A673 (cell line): ENCODE data around the gene SMARCAL1.

ENCODE experiments used
- CTCF ChIP-seq: fragments of 300-800, 200-600 bp; sonication (generic); conservative IDR thresholded peaks from 2 replicates; pipeline ENCODE4 v1.5.1; 2017; ENCODE audit warnings: low read depth, mild to moderate bottlenecking, antibody characterized with exemption, low read length, moderate library complexity, mixed read lengths
- EZH2 ChIP-seq: fragments of 200-600 bp; sonication (generic); IDR thresholded peaks from 2 replicates; pipeline ENCODE4 v1.6.1; 2017; ENCODE audit warnings: borderline replicate concordance, low read depth, mild to moderate bottlenecking, mixed read lengths, antibody characterized with exemption, low read length; ENCODE audit not compliant: poor library complexity, severe bottlenecking

GRCh38 chr2:216446343-216446742 is 34.1 kb downstream of the SMARCAL1 start:
- TF ChIP-seq CTCF (no peak), EZH2 (no peak)
